ENCODE measurements around the gene USP11. TPM values are rescaled to one million over a fixed set of nuclear protein-coding genes. Genes with fewer than 3 reads are reported as not detected.

Gene USP11
- total RNA-seq, 6 donors from 2014 or later = 42.9 to 103 (median 60.0) TPM

DNA sequence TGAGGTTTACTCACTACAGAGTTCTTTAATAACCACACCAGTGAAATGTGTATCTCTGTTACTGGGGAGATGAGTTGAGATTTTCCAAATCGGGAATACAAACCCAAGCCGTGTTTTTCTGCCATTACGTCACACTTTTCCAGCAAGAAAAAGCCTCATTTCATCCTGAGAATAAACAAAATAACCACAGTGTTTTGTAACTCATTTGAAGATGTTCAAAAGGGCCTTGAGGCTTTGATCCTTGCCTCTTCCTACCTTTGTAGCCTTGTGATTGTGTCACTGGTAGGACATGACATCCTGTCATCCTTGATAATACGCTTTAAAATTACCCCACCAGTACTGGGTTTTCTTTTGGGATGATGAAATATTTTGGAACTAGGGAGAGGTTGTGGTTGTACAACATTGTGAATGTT, 2.9 kb downstream of the USP11 start:
- no peaks in the 10 kb centered on the region for H3K9me3 ChIP-seq
- WGBS, 2 donors = 76 to 82% methylated on average over 2 to 4 of the region's 4 CpGs
- ATAC-seq (ENCODE audit: low FRiP score in 2 of 2) (no peak), DNase-seq (no peak)
- TF ChIP-seq EP300 (IDR thresholded peaks at IDR 0.05) (no peak), POLR2AphosphoS5 (IDR thresholded peaks at IDR 0.05) (no peak), POLR2A (IDR thresholded peaks at IDR 0.05) (no peak)
- TF ChIP-seq, protein P1, sequence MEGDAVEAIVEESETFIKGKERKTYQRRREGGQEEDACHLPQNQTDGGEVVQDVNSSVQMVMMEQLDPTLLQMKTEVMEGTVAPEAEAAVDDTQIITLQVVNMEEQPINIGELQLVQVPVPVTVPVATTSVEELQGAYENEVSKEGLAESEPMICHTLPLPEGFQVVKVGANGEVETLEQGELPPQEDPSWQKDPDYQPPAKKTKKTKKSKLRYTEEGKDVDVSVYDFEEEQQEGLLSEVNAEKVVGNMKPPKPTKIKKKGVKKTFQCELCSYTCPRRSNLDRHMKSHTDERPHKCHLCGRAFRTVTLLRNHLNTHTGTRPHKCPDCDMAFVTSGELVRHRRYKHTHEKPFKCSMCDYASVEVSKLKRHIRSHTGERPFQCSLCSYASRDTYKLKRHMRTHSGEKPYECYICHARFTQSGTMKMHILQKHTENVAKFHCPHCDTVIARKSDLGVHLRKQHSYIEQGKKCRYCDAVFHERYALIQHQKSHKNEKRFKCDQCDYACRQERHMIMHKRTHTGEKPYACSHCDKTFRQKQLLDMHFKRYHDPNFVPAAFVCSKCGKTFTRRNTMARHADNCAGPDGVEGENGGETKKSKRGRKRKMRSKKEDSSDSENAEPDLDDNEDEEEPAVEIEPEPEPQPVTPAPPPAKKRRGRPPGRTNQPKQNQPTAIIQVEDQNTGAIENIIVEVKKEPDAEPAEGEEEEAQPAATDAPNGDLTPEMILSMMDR (IDR thresholded peaks at IDR 0.05) = no peak
- peaks cover 0 to 8% (median 0%) of the 10 kb centered on the region in 4 donors for H3K4me1 ChIP-seq
- H3K4me3 ChIP-seq = no peak overlapping the region
- no peaks in the 10 kb centered on the region for H3K27me3 ChIP-seq
- peaks cover 0 to 9% (median 1%) of the 10 kb centered on the region in 4 donors for H3K36me3 ChIP-seq
- no peak overlapping the region for H3K27ac ChIP-seq

GRCh38 chrX:47239199-47239598, 6.4 kb downstream of the USP11 start:
- DNase-seq (no peak), ATAC-seq (ENCODE audit: low FRiP score in 2 of 2) (no peak)
- peaks cover 0 to 43% (median 15%) of the 10 kb centered on the region in 4 donors for H3K36me3 ChIP-seq
- H3K9me3 ChIP-seq = no peaks in the 10 kb centered on the region
- H3K27ac ChIP-seq = no peak overlapping the region
- no peaks in the 10 kb centered on the region for H3K27me3 ChIP-seq
- TF ChIP-seq POLR2A (IDR thresholded peaks at IDR 0.05) = no peak
- H3K4me1 ChIP-seq = no peaks in the 10 kb centered on the region
- H3K4me3 ChIP-seq = no peak overlapping the region
- WGBS, 2 donors = 73 to 74% methylated on average over 3 to 8 of the region's 8 CpGs

- Histone ChIP-seq H3K27me3 (no peaks in the 10 kb centered on the region), H3K9me3 (no peaks in the 10 kb centered on the region), H3K36me3 (peaks cover 0 to 50% (median 19%) of the 10 kb centered on the region in 4 donors), H3K27ac (no peak overlapping the region), H3K4me3 (no peak overlapping the region), H3K4me1 (no peaks in the 10 kb centered on the region)
- DNase-seq (no peak), ATAC-seq (ENCODE audit: low FRiP score in 2 of 2) (no peak)
- TF ChIP-seq POLR2A (IDR thresholded peaks at IDR 0.05) (no peak), EP300 (IDR thresholded peaks at IDR 0.05) (no peak), POLR2AphosphoS5 (IDR thresholded peaks at IDR 0.05) (no peak)
- TF ChIP-seq, protein P1 (IDR thresholded peaks at IDR 0.05) = no peak
- 97% methylated on average over 12 of the region's 12 CpGs; no CpG with 5 or more reads in 1 of the 2 donors for WGBS, 2 donors
Measured at GRCh38 chrX:47239898-47240545, 7.2 kb downstream of the USP11 start.

GRCh38 chrX:47240619-47241018, 7.8 kb downstream of the USP11 start:
- ATAC-seq (ENCODE audit: low FRiP score in 2 of 2) (no peak), DNase-seq (no peak)
- no peak for TF ChIP-seq POLR2A (IDR thresholded peaks at IDR 0.05)
- TF ChIP-seq EP300 (IDR thresholded peaks at IDR 0.05) = no peak
- TF ChIP-seq, protein P1 (IDR thresholded peaks at IDR 0.05) = no peak
- no peak for TF ChIP-seq POLR2AphosphoS5 (IDR thresholded peaks at IDR 0.05)
- Histone ChIP-seq H3K27ac (no peak overlapping the region), H3K36me3 (peaks cover 0 to 54% (median 22%) of the 10 kb centered on the region in 4 donors), H3K4me3 (no peak overlapping the region), H3K27me3 (no peaks in the 10 kb centered on the region), H3K9me3 (no peaks in the 10 kb centered on the region), H3K4me1 (no peaks in the 10 kb centered on the region)
- 87% methylated on average over 3 to 7 of the region's 7 CpGs for WGBS, 2 donors

- Histone ChIP-seq H3K27me3 (no peaks in the 10 kb centered on the region), H3K4me3 (no peak overlapping the region), H3K36me3 (peaks cover 0 to 60% (median 23%) of the 10 kb centered on the region in 4 donors), H3K4me1 (no peaks in the 10 kb centered on the region), H3K27ac (no peak overlapping the region), H3K9me3 (no peaks in the 10 kb centered on the region)
- TF ChIP-seq, protein P1 (IDR thresholded peaks at IDR 0.05) = no peak
- TF ChIP-seq EP300 (IDR thresholded peaks at IDR 0.05) (no peak), POLR2AphosphoS5 (IDR thresholded peaks at IDR 0.05) (no peak), POLR2A (IDR thresholded peaks at IDR 0.05) (no peak)
- WGBS, 2 donors = 91 to 97% methylated on average over 7 to 18 of the region's 18 CpGs
- DNase-seq = no peak
- ATAC-seq (ENCODE audit: low FRiP score in 2 of 2) = no peak
Measured at GRCh38 chrX:47241201-47242011, 8.6 kb downstream of the USP11 start.

All from upper lobe of left lung (tissue), 6 donors.